Measurements from ENCODE around the gene KCNQ1. TPM values are rescaled to one million over a fixed set of nuclear protein-coding genes. Genes with fewer than 3 reads are reported as not detected.

The KCNQ1 gene
- total RNA-seq, 1 experiment from 2014 or later = 2.3 TPM

DNA sequence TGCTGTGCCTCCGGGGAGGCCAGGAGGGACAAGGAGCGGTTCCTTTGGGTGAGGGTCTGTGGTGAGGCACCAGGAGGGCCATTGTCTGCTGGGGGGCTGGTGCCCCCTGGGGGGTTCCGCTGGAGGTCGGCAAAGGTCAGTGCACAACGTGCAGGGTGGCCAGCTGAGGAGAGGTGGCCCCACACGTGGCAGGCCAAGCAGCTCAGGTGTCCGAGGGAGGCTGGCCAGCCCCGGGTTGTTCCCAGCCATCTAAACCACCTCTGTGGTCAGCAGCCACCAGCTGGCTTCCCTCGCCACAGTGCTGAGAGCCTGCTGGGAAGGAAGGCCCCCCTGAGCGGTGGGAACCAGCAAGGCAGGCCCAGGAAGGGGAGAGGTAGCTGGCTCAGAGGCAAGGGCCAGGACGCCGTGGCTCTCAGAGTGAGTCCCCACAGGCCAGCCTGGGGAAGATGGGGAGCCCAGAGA is 40.0 kb upstream of the KCNQ1 start:
- no peak overlapping the region for H4K5ac ChIP-seq (ENCODE audit: insufficient read length, low read depth, low read length)
- H3K4ac ChIP-seq (ENCODE audit: low read depth, low read length) = no peak overlapping the region
- no peak overlapping the region for H3T11ph ChIP-seq (ENCODE audit: low read length)
- no peak overlapping the region for H2BK12ac ChIP-seq (ENCODE audit: insufficient read length, low read depth, low read length)
- H3K56ac ChIP-seq (ENCODE audit: insufficient read length, low read depth, low read length) = no peak overlapping the region
- H2BK5ac ChIP-seq (ENCODE audit: insufficient read length, low read length) = no peak overlapping the region
- peaks cover 9% of the 10 kb centered on the region for H3K23me2 ChIP-seq (ENCODE audit: insufficient read length, low read depth, low read length, poor library complexity, severe bottlenecking)
- H3K4me1 Mint-ChIP-seq = peaks cover 3 to 4% of the 10 kb centered on the region in 2 experiments
- H4K8ac ChIP-seq (replicated peaks; ENCODE audit: insufficient read length, low read depth, low read length) = no peak overlapping the region
- DNase-seq = no peak
- H3K27me3 Mint-ChIP-seq (ENCODE audit: low read depth) = peaks cover 7% of the 10 kb centered on the region
- no peak overlapping the region; a peak in 1 of 7 replicates for H3K27ac Mint-ChIP-seq
- no peaks in the 10 kb centered on the region for H4K20me1 ChIP-seq (ENCODE audit: control insufficient read depth, insufficient read depth, insufficient read length)
- H3K14ac ChIP-seq (ENCODE audit: insufficient read depth, low read length) = no peak overlapping the region
- H2BK120ac ChIP-seq (ENCODE audit: low read depth, low read length, poor library complexity, severe bottlenecking) = no peak overlapping the region
- no peaks in the 10 kb centered on the region for H3K79me2 ChIP-seq (ENCODE audit: insufficient read depth, low read length)
- H3K4me3 Mint-ChIP-seq = peak overlapping the region in 1 of 2 experiments; percentile 38; a peak in 1 of 5 replicates
- no peak overlapping the region for H2AFZ ChIP-seq (ENCODE audit: low read length)
- H2BK15ac ChIP-seq (ENCODE audit: low read depth, low read length) = no peak overlapping the region
- H3K36me3 Mint-ChIP-seq (ENCODE audit: insufficient read depth in 1 of 3, low read depth in 3 of 3) = peaks cover 0 to 19% (median 12%) of the 10 kb centered on the region in 3 experiments; a peak in 5 of 7 replicates
- H3K4me2 ChIP-seq (ENCODE audit: insufficient read depth, insufficient read length, low read length) = no peak overlapping the region
- no peak overlapping the region for H2AK5ac ChIP-seq (ENCODE audit: insufficient read length, low read length)
- no peaks in the 10 kb centered on the region for H3K4me1 ChIP-seq (ENCODE audit: insufficient read depth, low read length)
- H3K18ac ChIP-seq (ENCODE audit: insufficient read length, low read depth, low read length) = no peak overlapping the region
- H3K9ac ChIP-seq (ENCODE audit: extremely low read depth, insufficient read length, low read length) = no peak overlapping the region
- TF ChIP-seq, protein P1, sequence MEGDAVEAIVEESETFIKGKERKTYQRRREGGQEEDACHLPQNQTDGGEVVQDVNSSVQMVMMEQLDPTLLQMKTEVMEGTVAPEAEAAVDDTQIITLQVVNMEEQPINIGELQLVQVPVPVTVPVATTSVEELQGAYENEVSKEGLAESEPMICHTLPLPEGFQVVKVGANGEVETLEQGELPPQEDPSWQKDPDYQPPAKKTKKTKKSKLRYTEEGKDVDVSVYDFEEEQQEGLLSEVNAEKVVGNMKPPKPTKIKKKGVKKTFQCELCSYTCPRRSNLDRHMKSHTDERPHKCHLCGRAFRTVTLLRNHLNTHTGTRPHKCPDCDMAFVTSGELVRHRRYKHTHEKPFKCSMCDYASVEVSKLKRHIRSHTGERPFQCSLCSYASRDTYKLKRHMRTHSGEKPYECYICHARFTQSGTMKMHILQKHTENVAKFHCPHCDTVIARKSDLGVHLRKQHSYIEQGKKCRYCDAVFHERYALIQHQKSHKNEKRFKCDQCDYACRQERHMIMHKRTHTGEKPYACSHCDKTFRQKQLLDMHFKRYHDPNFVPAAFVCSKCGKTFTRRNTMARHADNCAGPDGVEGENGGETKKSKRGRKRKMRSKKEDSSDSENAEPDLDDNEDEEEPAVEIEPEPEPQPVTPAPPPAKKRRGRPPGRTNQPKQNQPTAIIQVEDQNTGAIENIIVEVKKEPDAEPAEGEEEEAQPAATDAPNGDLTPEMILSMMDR (conservative IDR thresholded peaks at IDR 0.05) = no peak
- no peak overlapping the region for H3K23ac ChIP-seq (ENCODE audit: insufficient read length, low read depth, low read length)
- H3K27me3 ChIP-seq (ENCODE audit: insufficient read depth, low read length) = no peaks in the 10 kb centered on the region
- no peaks in the 10 kb centered on the region for H3K79me1 ChIP-seq (ENCODE audit: insufficient read depth, low read depth, low read length, poor library complexity, severe bottlenecking)
- H3K9me3 Mint-ChIP-seq = no peaks in the 10 kb centered on the region; a peak in 1 of 5 replicates
- no peak overlapping the region for H4K91ac ChIP-seq (ENCODE audit: insufficient read length, low read depth, low read length)
- no peak overlapping the region for H3K27ac ChIP-seq (ENCODE audit: insufficient read length, low read depth, low read length)
- H2BK20ac ChIP-seq (ENCODE audit: low read depth, low read length, poor library complexity, severe bottlenecking) = no peak overlapping the region
- WGBS (ENCODE audit: extremely low coverage, insufficient read length, low lambda C conversion rate) = no CpG with 5 or more reads among the region's 12 CpGs
- no peaks in the 10 kb centered on the region for H3K9me3 ChIP-seq (ENCODE audit: control insufficient read depth, low read depth, low read length)

Measured in H9 (cell line).